ENCODE results near the gene HDAC11.
"Not testable (repeated sequence)": the region's sequence is repeated elsewhere in the genome, so short reads cannot be mapped to it uniquely, and the experiment has no call there.

The HDAC11 gene

GRCh38 chr3:13493867-13494441, 13.8 kb downstream of the HDAC11 start:
- no peak for DNase-seq (ENCODE audit: low spot score)

- DNase-seq (ENCODE audit: low spot score) = no peak
These were observed 14.6 kb downstream of the HDAC11 start for GRCh38 chr3:13494463-13495350.

- no peak for DNase-seq (ENCODE audit: low spot score)
These were observed 15.3 kb downstream of the HDAC11 start for GRCh38 chr3:13495351-13495813.

GRCh38 chr3:13495921-13496723, 16.0 kb downstream of the HDAC11 start:
- DNase-seq (ENCODE audit: low spot score) = peak; percentile 77

GRCh38 chr3:13496879-13497278, 16.8 kb downstream of the HDAC11 start:
- no peak for DNase-seq (ENCODE audit: low spot score)

- DNase-seq (ENCODE audit: low spot score) = peak; percentile 38
These were observed 17.3 kb downstream of the HDAC11 start for GRCh38 chr3:13497386-13497785.

- no peak for DNase-seq (ENCODE audit: low spot score)
These were observed 18.4 kb downstream of the HDAC11 start for GRCh38 chr3:13498354-13499060.

- DNase-seq (ENCODE audit: low spot score) = not testable (repeated sequence)
These were observed 19.1 kb downstream of the HDAC11 start for GRCh38 chr3:13499246-13499645.

- no peak for DNase-seq (ENCODE audit: low spot score)
These were observed 20.2 kb downstream of the HDAC11 start for GRCh38 chr3:13500133-13500885.

GRCh38 chr3:13501056-13501455, 20.9 kb downstream of the HDAC11 start:
- no peak for DNase-seq (ENCODE audit: low spot score)

GRCh38 chr3:13501521-13501920, 21.4 kb downstream of the HDAC11 start:
- no peak for DNase-seq (ENCODE audit: low spot score)

GRCh38 chr3:13501958-13502790, 22.1 kb downstream of the HDAC11 start:
- DNase-seq (ENCODE audit: low spot score) = no peak

GRCh38 chr3:13502791-13503060, 22.6 kb downstream of the HDAC11 start:
- DNase-seq (ENCODE audit: low spot score) = no peak

GRCh38 chr3:13504161-13504831, 24.2 kb downstream of the HDAC11 start:
- DNase-seq (ENCODE audit: low spot score) = no peak

GRCh38 chr3:13505147-13506130, 25.3 kb downstream of the HDAC11 start:
- no peak for DNase-seq (ENCODE audit: low spot score)

- DNase-seq (ENCODE audit: low spot score) = no peak
These were observed 26.1 kb downstream of the HDAC11 start for GRCh38 chr3:13506239-13506638.

GRCh38 chr3:13506680-13507079, 26.6 kb downstream of the HDAC11 start:
- no peak for DNase-seq (ENCODE audit: low spot score)

GRCh38 chr3:13507247-13507569, 27.1 kb downstream of the HDAC11 start:
- no peak for DNase-seq (ENCODE audit: low spot score)
